HEK293 (cell line): ENCODE measurements around the gene PTH1R.

Experiments used
- CTCF ChIA-PET: fragments of 350-600 bp; formaldehyde crosslinking; extraction: SDS; loops from one replicate; lab custom pipeline; 2021; ENCODE audit warnings: antibody characterized with exemption; lab: Yijun Ruan, JAX
- POLR2A ChIA-PET: fragments of 300-600 bp; formaldehyde crosslinking; extraction: SDS; loops from one replicate; lab custom pipeline; 2020; ENCODE audit warnings: antibody characterized with exemption, inconsistent platforms; lab: Yijun Ruan, JAX
- H3K27ac ChIP-seq: fragments of 200-500 bp; sonication (Bioruptor generic); 2 replicates; pipeline ENCODE4 v1.5.1; 2014; ENCODE audit warnings: low read depth, low read length, control low read depth, inconsistent platforms; ENCODE audit errors: extremely low read depth
- H3K36me3 ChIP-seq, 2 experiments: fragments of 200-500 bp in 1 of 2; sonication (Bioruptor generic) in 1 of 2; 1 replicate in 1 of 2; 2 replicates in 1 of 2; pipeline ENCODE4 v1.5.1; 2014 to 2017; ENCODE audit warnings: inconsistent platforms in 2 of 2, low read length in 2 of 2; ENCODE audit not compliant: control insufficient read depth in 2 of 2, insufficient read depth in 1 of 2
- H3K4me1 ChIP-seq: fragments of 200-500 bp; sonication (Bioruptor generic); 2 replicates; pipeline ENCODE4 v1.5.1; 2014; ENCODE audit warnings: mild to moderate bottlenecking, low read length, inconsistent platforms; ENCODE audit not compliant: control insufficient read depth, insufficient read depth
- H3K4me3 ChIP-seq: 2 replicates; pipeline ENCODE4 v1.5.1; 2011; ENCODE audit warnings: low read depth, mild to moderate bottlenecking, control low read depth, low read length, moderate library complexity
- H3K9me3 ChIP-seq: fragments of 200-500 bp; sonication (Bioruptor generic); 2 replicates; pipeline ENCODE4 v1.5.1; 2014; ENCODE audit warnings: low read depth, low read length, inconsistent platforms; ENCODE audit not compliant: control insufficient read depth, insufficient read depth
- CTCF ChIP-seq: fragments of 450-650 bp; formaldehyde crosslinking; IDR thresholded peaks from 2 replicates; pipeline ENCODE4 v1.5.1; 2016; ENCODE audit warnings: missing biosample characterization, missing genetic modification characterization
- EGR2 ChIP-seq: fragments of 450-650 bp; formaldehyde crosslinking; IDR thresholded peaks from 2 replicates; pipeline ENCODE4 v1.5.1; 2016; ENCODE audit warnings: low read depth, missing biosample characterization, missing genetic modification characterization
- SP7 ChIP-seq: fragments of 450-650 bp; formaldehyde crosslinking; IDR thresholded peaks from 2 replicates; pipeline ENCODE4 v1.5.1; 2016; ENCODE audit warnings: missing biosample characterization, missing genetic modification characterization
- ZBTB20 ChIP-seq: fragments of 450-650 bp; formaldehyde crosslinking; IDR thresholded peaks from 2 replicates; pipeline ENCODE4 v1.5.1; 2016; ENCODE audit warnings: missing biosample characterization, missing genetic modification characterization
- ZBTB6 ChIP-seq: fragments of 450-650 bp; formaldehyde crosslinking; IDR thresholded peaks from 2 replicates; pipeline ENCODE4 v1.5.1; 2017; ENCODE audit warnings: missing biosample characterization, missing genetic modification characterization
- ZBTB7A ChIP-seq: fragments of 450-650 bp; formaldehyde crosslinking; IDR thresholded peaks from 2 replicates; pipeline ENCODE4 v1.5.1; 2016; ENCODE audit warnings: low read depth, missing biosample characterization, missing genetic modification characterization
- ZBTB8A ChIP-seq: fragments of 450-650 bp; formaldehyde crosslinking; IDR thresholded peaks from 2 replicates; pipeline ENCODE4 v1.5.1; 2016; ENCODE audit warnings: missing biosample characterization, missing genetic modification characterization
- ZFHX2 ChIP-seq: fragments of 450-650 bp; formaldehyde crosslinking; conservative IDR thresholded peaks from 2 replicates; pipeline ENCODE4 v1.5.1; 2016; ENCODE audit warnings: missing biosample characterization, missing genetic modification characterization
- ZFP3 ChIP-seq: fragments of 450-650 bp; formaldehyde crosslinking; IDR thresholded peaks from 2 replicates; pipeline ENCODE4 v1.5.1; 2016; ENCODE audit warnings: low read depth, missing biosample characterization, missing genetic modification characterization
- ZNF146 ChIP-seq: fragments of 450-650 bp; formaldehyde crosslinking; IDR thresholded peaks from 2 replicates; pipeline ENCODE4 v1.5.1; 2016; ENCODE audit warnings: missing biosample characterization, missing genetic modification characterization
- ZNF175 ChIP-seq: fragments of 450-650 bp; formaldehyde crosslinking; IDR thresholded peaks from 2 replicates; pipeline ENCODE4 v1.5.1; 2016; ENCODE audit warnings: missing biosample characterization, missing genetic modification characterization
- ZNF211 ChIP-seq: fragments of 450-650 bp; formaldehyde crosslinking; IDR thresholded peaks from 2 replicates; pipeline ENCODE4 v1.5.1; 2016; ENCODE audit warnings: low read depth, missing biosample characterization, missing genetic modification characterization
- ZNF280C ChIP-seq: fragments of 450-650 bp; formaldehyde crosslinking; IDR thresholded peaks from 2 replicates; pipeline ENCODE4 v1.5.1; 2016; ENCODE audit warnings: missing biosample characterization, missing genetic modification characterization
- ZNF302 ChIP-seq: fragments of 450-650 bp; formaldehyde crosslinking; IDR thresholded peaks from 2 replicates; pipeline ENCODE4 v1.5.1; 2016; ENCODE audit warnings: missing biosample characterization, missing genetic modification characterization, low read depth
- ZNF324 ChIP-seq: fragments of 450-650 bp; formaldehyde crosslinking; IDR thresholded peaks from 2 replicates; pipeline ENCODE4 v1.5.1; 2016; ENCODE audit warnings: missing biosample characterization, missing genetic modification characterization
- ZNF394 ChIP-seq: fragments of 450-650 bp; formaldehyde crosslinking; IDR thresholded peaks from 2 replicates; pipeline ENCODE4 v1.5.1; 2016; ENCODE audit warnings: missing biosample characterization, missing genetic modification characterization, mild to moderate bottlenecking, moderate library complexity, borderline replicate concordance
- ZNF488 ChIP-seq: fragments of 450-650 bp; formaldehyde crosslinking; IDR thresholded peaks from 2 replicates; pipeline ENCODE4 v1.5.1; 2016; ENCODE audit warnings: missing biosample characterization, missing genetic modification characterization
- ZNF501 ChIP-seq: fragments of 450-650 bp; formaldehyde crosslinking; IDR thresholded peaks from 2 replicates; pipeline ENCODE4 v1.5.1; 2016; ENCODE audit warnings: missing biosample characterization, missing genetic modification characterization
- ZNF514 ChIP-seq: fragments of 450-650 bp; formaldehyde crosslinking; IDR thresholded peaks from 2 replicates; pipeline ENCODE4 v1.5.1; 2016; ENCODE audit warnings: missing biosample characterization, missing genetic modification characterization
- ZNF548 ChIP-seq: fragments of 450-650 bp; formaldehyde crosslinking; IDR thresholded peaks from 2 replicates; pipeline ENCODE4 v1.5.1; 2016; ENCODE audit warnings: missing biosample characterization, missing genetic modification characterization
- ZNF600 ChIP-seq: fragments of 450-650 bp; formaldehyde crosslinking; IDR thresholded peaks from 2 replicates; pipeline ENCODE4 v1.5.1; 2016; ENCODE audit warnings: missing biosample characterization, missing genetic modification characterization
- ZNF792 ChIP-seq: fragments of 450-650 bp; formaldehyde crosslinking; IDR thresholded peaks from 2 replicates; pipeline ENCODE4 v1.5.1; 2016; ENCODE audit warnings: missing biosample characterization, missing genetic modification characterization
- ZXDB ChIP-seq: fragments of 450-650 bp; formaldehyde crosslinking; IDR thresholded peaks from 2 replicates; pipeline ENCODE4 v1.5.1; 2016; ENCODE audit warnings: missing biosample characterization, missing genetic modification characterization

The PTH1R gene

GRCh38 chr3:46848271-46849044, 29.1 kb upstream of the PTH1R start:
- Histone ChIP-seq H3K27ac (no peak overlapping the region), H3K36me3 (no peaks in the 10 kb centered on the region), H3K9me3 (no peaks in the 10 kb centered on the region)
- CTCF ChIA-PET: interaction anchor here (0.6 to 1.9 kb wide), 3 partner anchors 11 to 147 kb away, joined by 3 to 8 read pairs (median 3); no protein-coding TSS in a partner anchor
- peak; percentile 83 for TF ChIP-seq ZNF792
- peak; percentile 25; the same call in 1 of the 2 replicates for TF ChIP-seq CTCF (tag by site-specific recombination)
- TF ChIP-seq ZBTB6: peak; percentile 43; the same call in 1 of the 2 replicates
- TF ChIP-seq ZFHX2 (tag by site-specific recombination): no peak
- TF ChIP-seq, all 188 proteins: peak for 3
- Histone ChIP-seq H3K4me3 (no peak overlapping the region), H3K4me1 (no peaks in the 10 kb centered on the region)
- POLR2A ChIA-PET: no interaction called here

- CTCF ChIA-PET: interaction anchor here (0.6 to 1.4 kb wide), 4 partner anchors 10 to 147 kb away, joined by 3 to 4 read pairs (median 3); no protein-coding TSS in a partner anchor
- no peaks in the 10 kb centered on the region for H3K4me1 ChIP-seq
- TF ChIP-seq ZNF211 (tag by site-specific recombination): no peak
- TF ChIP-seq EGR2 (tag by site-specific recombination): peak; percentile 51
- TF ChIP-seq, all 188 proteins: peak for 1
- Histone ChIP-seq H3K4me3 (no peak overlapping the region), H3K27ac (no peak overlapping the region), H3K36me3 (no peaks in the 10 kb centered on the region), H3K9me3 (no peaks in the 10 kb centered on the region)
- POLR2A ChIA-PET: no interaction called here
Measured at GRCh38 chr3:46849045-46849631, 28.4 kb upstream of the PTH1R start.

- Histone ChIP-seq H3K9me3 (no peaks in the 10 kb centered on the region), H3K4me1 (no peaks in the 10 kb centered on the region), H3K36me3 (no peaks in the 10 kb centered on the region), H3K27ac (no peak overlapping the region), H3K4me3 (no peak overlapping the region)
- ChIA-PET CTCF (interaction anchor here (0.6 to 1.4 kb wide), 3 partner anchors 9 to 14 kb away, joined by 3 to 4 read pairs (median 3); no protein-coding TSS in a partner anchor), POLR2A (no interaction called here)
- TF ChIP-seq ZBTB7A (tag by site-specific recombination): no peak
- no peak for TF ChIP-seq ZFP3 (tag by site-specific recombination)
- no peak for TF ChIP-seq ZBTB20 (tag by site-specific recombination)
- no peak for TF ChIP-seq ZNF175 (tag by site-specific recombination)
- no peak for TF ChIP-seq ZXDB
- no peak for TF ChIP-seq ZNF514 (tag by site-specific recombination)
- TF ChIP-seq ZNF146 (tag by site-specific recombination): no peak
- no peak for TF ChIP-seq ZNF302 (tag by site-specific recombination)
- no peak for TF ChIP-seq ZNF501 (tag by site-specific recombination)
- no peak for TF ChIP-seq ZNF324 (tag by site-specific recombination)
- TF ChIP-seq ZNF394: no peak
- no peak for TF ChIP-seq ZNF280C
- no peak for TF ChIP-seq ZNF548 (tag by site-specific recombination)
- TF ChIP-seq SP7 (tag by site-specific recombination): no peak
- no peak for TF ChIP-seq ZBTB8A (tag by site-specific recombination)
- no peak for TF ChIP-seq ZNF488 (tag by site-specific recombination)
- no peak for TF ChIP-seq ZNF792
- TF ChIP-seq ZNF600 (tag by site-specific recombination): no peak
Measured at GRCh38 chr3:46849686-46850467, 27.6 kb upstream of the PTH1R start.
